Measurements from ENCODE around the gene CFAP58. TPM values are rescaled to one million over a fixed set of nuclear protein-coding genes. Genes with fewer than 3 reads are reported as not detected.

CFAP58 gene
- total and polyA plus RNA-seq, 5 donors from 2014 or later, result 0.51 TPM; not detected in 4

GRCh38 chr10:104333728-104334373 lies 19.8 kb upstream of the CFAP58 start:
- no peak overlapping the region for H3K4me3 ChIP-seq (ENCODE audit: low read depth, low read length)
- peaks cover 0 to 1% (median 0%) of the 10 kb centered on the region in 7 donors for H3K9me3 Mint-ChIP-seq
- peak overlapping the region; percentile 93 to 98 (median 96) for H3K27ac Mint-ChIP-seq
- H3K9me3 ChIP-seq (ENCODE audit: control insufficient read depth in 2 of 2, low read length in 2 of 2), result no peaks in the 10 kb centered on the region
- H3K36me3 ChIP-seq (ENCODE audit: control insufficient read depth, insufficient read depth, low read length), result peaks cover 11% of the 10 kb centered on the region
- H3K27ac ChIP-seq (ENCODE audit: insufficient read depth, low read length, poor library complexity, severe bottlenecking), result peak overlapping the region; percentile 89
- H3K27me3 Mint-ChIP-seq, result peaks cover 11% of the 10 kb centered on the region
- peaks cover 83% of the 10 kb centered on the region for H3K4me1 ChIP-seq (ENCODE audit: control insufficient read depth, insufficient read depth, low read length, poor library complexity, severe bottlenecking)
- H3K4me3 Mint-ChIP-seq, result peak overlapping the region; percentile 53 to 91 (median 73)
- H3K4me1 Mint-ChIP-seq, result peaks cover 30 to 82% (median 67%) of the 10 kb centered on the region in 4 donors
- H3K36me3 Mint-ChIP-seq, result peaks cover 8% of the 10 kb centered on the region
- no peaks in the 10 kb centered on the region for H3K27me3 ChIP-seq (ENCODE audit: control insufficient read depth, insufficient read depth, low read length)
- DNase-seq (no peak), ATAC-seq (ENCODE audit: low read depth in 2 of 2) (no peak)

- H3K4me3 ChIP-seq (ENCODE audit: low read depth, low read length), result peak overlapping the region; percentile 59
- Mint-ChIP-seq H3K27ac (peak overlapping the region; percentile 93 to 96 (median 95)), H3K9me3 (no peaks in the 10 kb centered on the region), H3K36me3 (peaks cover 8% of the 10 kb centered on the region), H3K4me3 (peak overlapping the region in 3 of 4 donors; percentile 83 to 91 (median 84)), H3K27me3 (peaks cover 11% of the 10 kb centered on the region), H3K4me1 (peaks cover 24 to 82% (median 64%) of the 10 kb centered on the region in 4 donors)
- H3K27ac ChIP-seq (ENCODE audit: insufficient read depth, low read length, poor library complexity, severe bottlenecking), result peak overlapping the region; percentile 89
- H3K4me1 ChIP-seq (ENCODE audit: control insufficient read depth, insufficient read depth, low read length, poor library complexity, severe bottlenecking), result peaks cover 83% of the 10 kb centered on the region
- no peaks in the 10 kb centered on the region for H3K9me3 ChIP-seq (ENCODE audit: control insufficient read depth in 2 of 2, low read length in 2 of 2)
- DNase-seq (no peak), ATAC-seq (ENCODE audit: low read depth in 2 of 2) (no peak)
- peaks cover 11% of the 10 kb centered on the region for H3K36me3 ChIP-seq (ENCODE audit: control insufficient read depth, insufficient read depth, low read length)
- H3K27me3 ChIP-seq (ENCODE audit: control insufficient read depth, insufficient read depth, low read length), result no peaks in the 10 kb centered on the region
Measured at GRCh38 chr10:104334561-104334960, 19.1 kb upstream of the CFAP58 start.

GRCh38 chr10:104334965-104335650 lies 18.5 kb upstream of the CFAP58 start:
- peaks cover 22 to 80% (median 61%) of the 10 kb centered on the region in 4 donors for H3K4me1 Mint-ChIP-seq
- no peaks in the 10 kb centered on the region for H3K9me3 Mint-ChIP-seq
- Histone ChIP-seq H3K9me3 (ENCODE audit: control insufficient read depth in 2 of 2, low read length in 2 of 2) (no peaks in the 10 kb centered on the region), H3K27ac (ENCODE audit: insufficient read depth, low read length, poor library complexity, severe bottlenecking) (peak overlapping the region; percentile 89), H3K4me1 (ENCODE audit: control insufficient read depth, insufficient read depth, low read length, poor library complexity, severe bottlenecking) (peaks cover 80% of the 10 kb centered on the region), H3K36me3 (ENCODE audit: control insufficient read depth, insufficient read depth, low read length) (peaks cover 11% of the 10 kb centered on the region), H3K4me3 (ENCODE audit: low read depth, low read length) (peak overlapping the region; percentile 94), H3K27me3 (ENCODE audit: control insufficient read depth, insufficient read depth, low read length) (peaks cover 1% of the 10 kb centered on the region)
- H3K27me3 Mint-ChIP-seq, result peaks cover 16% of the 10 kb centered on the region
- H3K36me3 Mint-ChIP-seq, result peaks cover 8% of the 10 kb centered on the region
- DNase-seq, result no peak
- H3K4me3 Mint-ChIP-seq, result peak overlapping the region; percentile 52 to 91 (median 84)
- ATAC-seq (ENCODE audit: low read depth in 2 of 2), result no peak
- H3K27ac Mint-ChIP-seq, result peak overlapping the region; percentile 93 to 96 (median 95)

GRCh38 chr10:104336821-104337467 lies 16.7 kb upstream of the CFAP58 start:
- H3K4me1 Mint-ChIP-seq, result peaks cover 20 to 65% (median 46%) of the 10 kb centered on the region in 4 donors
- peak overlapping the region; percentile 95 to 100 (median 96) for H3K27ac Mint-ChIP-seq
- Histone ChIP-seq H3K27me3 (ENCODE audit: control insufficient read depth, insufficient read depth, low read length) (peaks cover 3% of the 10 kb centered on the region), H3K36me3 (ENCODE audit: control insufficient read depth, insufficient read depth, low read length) (peaks cover 11% of the 10 kb centered on the region), H3K4me1 (ENCODE audit: control insufficient read depth, insufficient read depth, low read length, poor library complexity, severe bottlenecking) (peaks cover 62% of the 10 kb centered on the region), H3K27ac (ENCODE audit: insufficient read depth, low read length, poor library complexity, severe bottlenecking) (peak overlapping the region; percentile 89), H3K4me3 (ENCODE audit: low read depth, low read length) (peak overlapping the region; percentile 94), H3K9me3 (ENCODE audit: control insufficient read depth in 2 of 2, low read length in 2 of 2) (no peaks in the 10 kb centered on the region)
- H3K27me3 Mint-ChIP-seq, result peaks cover 20% of the 10 kb centered on the region
- no peaks in the 10 kb centered on the region for H3K9me3 Mint-ChIP-seq
- peaks cover 8% of the 10 kb centered on the region for H3K36me3 Mint-ChIP-seq
- DNase-seq (no peak), ATAC-seq (ENCODE audit: low read depth in 2 of 2) (no peak)
- H3K4me3 Mint-ChIP-seq, result peak overlapping the region; percentile 91 to 100 (median 99)

GRCh38 chr10:104337521-104337984 lies 16.1 kb upstream of the CFAP58 start:
- Mint-ChIP-seq H3K27me3 (peaks cover 20% of the 10 kb centered on the region), H3K9me3 (no peaks in the 10 kb centered on the region), H3K36me3 (peaks cover 8% of the 10 kb centered on the region), H3K27ac (peak overlapping the region; percentile 95 to 100 (median 96)), H3K4me3 (peak overlapping the region; percentile 91 to 100 (median 99)), H3K4me1 (peaks cover 19 to 59% (median 43%) of the 10 kb centered on the region in 4 donors)
- DNase-seq (peak in 1 of 3 donors; percentile 32), ATAC-seq (ENCODE audit: low read depth in 2 of 2) (peak; percentile 3 to 10)
- Histone ChIP-seq H3K36me3 (ENCODE audit: control insufficient read depth, insufficient read depth, low read length) (peaks cover 8% of the 10 kb centered on the region), H3K27ac (ENCODE audit: insufficient read depth, low read length, poor library complexity, severe bottlenecking) (peak overlapping the region; percentile 89), H3K4me1 (ENCODE audit: control insufficient read depth, insufficient read depth, low read length, poor library complexity, severe bottlenecking) (peaks cover 61% of the 10 kb centered on the region), H3K9me3 (ENCODE audit: control insufficient read depth in 2 of 2, low read length in 2 of 2) (no peaks in the 10 kb centered on the region), H3K27me3 (ENCODE audit: control insufficient read depth, insufficient read depth, low read length) (peaks cover 3% of the 10 kb centered on the region), H3K4me3 (ENCODE audit: low read depth, low read length) (peak overlapping the region; percentile 94)

- Mint-ChIP-seq H3K4me3 (peak within 1 kb of the TSS; percentile 91 to 100 (median 99)), H3K27ac (peak within 1 kb of the TSS; percentile 96 to 100 (median 100)), H3K4me1 (peaks cover 19 to 53% (median 37%) of the 10 kb centered on the region in 4 donors), H3K9me3 (no peaks in the 10 kb centered on the region), H3K27me3 (peaks cover 20% of the 10 kb centered on the region), H3K36me3 (peaks cover 3% of the 10 kb centered on the region)
- Histone ChIP-seq H3K27me3 (ENCODE audit: control insufficient read depth, insufficient read depth, low read length) (peaks cover 3% of the 10 kb centered on the region), H3K9me3 (ENCODE audit: control insufficient read depth in 2 of 2, low read length in 2 of 2) (no peaks in the 10 kb centered on the region), H3K27ac (ENCODE audit: insufficient read depth, low read length, poor library complexity, severe bottlenecking) (peak within 1 kb of the TSS; percentile 89), H3K36me3 (ENCODE audit: control insufficient read depth, insufficient read depth, low read length) (peaks cover 5% of the 10 kb centered on the region), H3K4me1 (ENCODE audit: control insufficient read depth, insufficient read depth, low read length, poor library complexity, severe bottlenecking) (peaks cover 55% of the 10 kb centered on the region), H3K4me3 (ENCODE audit: low read depth, low read length) (peak within 1 kb of the TSS; percentile 94)
- ATAC-seq (ENCODE audit: low read depth in 2 of 2) (peak; percentile 81 to 83), DNase-seq (peak; percentile 61 to 88 (median 87))
Measured at GRCh38 chr10:104337985-104338735, 15.5 kb upstream of the CFAP58 start, which contains the start of gene ITPRIP. TSS of gene ITPRIP (minus strand) at chr10:104338465. CDS start at chr10:104316051, 22,414 bp downstream.

All from CD4-positive, CD25-positive, alpha-beta regulatory T cell (primary cell).